Activated CD4-positive, alpha-beta memory T cell treated with anti-CD3 and anti-CD28 coated beads for 36 hours (primary cell): ENCODE measurements around the gene GBGT1. TPM values are rescaled to one million over a fixed set of nuclear protein-coding genes. Genes with fewer than 3 reads are reported as not detected.

Experiments
- CTCF ChIA-PET: fragments of 350-600 bp; sonication (Branson Sonifier 250); formaldehyde crosslinking; loops from one replicate; lab custom pipeline; 2021; ENCODE audit warnings: antibody characterized with exemption, inconsistent platforms; lab: Charles Lee
- POLR2A ChIA-PET: fragments of 350-600 bp; sonication (Branson Sonifier 250); formaldehyde crosslinking; loops from one replicate; lab custom pipeline; 2021; ENCODE audit warnings: antibody characterized with exemption; lab: Charles Lee
- DNase-seq: peaks from one replicate; pipeline ENCODE4 v3.0.0-alpha.2; 2020
- H3K27ac Mint-ChIP-seq: one replicate; pipeline ENCODE4 v1.8.0; 2021; ENCODE audit warnings: mixed read lengths
- H3K27me3 Mint-ChIP-seq: one replicate; pipeline ENCODE4 v1.8.0; 2021; ENCODE audit warnings: mixed read lengths
- H3K36me3 Mint-ChIP-seq: one replicate; pipeline ENCODE4 v1.8.0; 2021; ENCODE audit warnings: mixed read lengths
- H3K4me1 Mint-ChIP-seq: one replicate; pipeline ENCODE4 v1.8.0; 2021; ENCODE audit warnings: low read depth, mixed read lengths
- H3K4me3 Mint-ChIP-seq: one replicate; pipeline ENCODE4 v1.8.0; 2021; ENCODE audit warnings: mild to moderate bottlenecking, mixed read lengths
- H3K9me3 Mint-ChIP-seq: one replicate; pipeline ENCODE4 v1.8.0; 2021; ENCODE audit warnings: mixed read lengths
- intact Hi-C: fragments of 100-400 bp; cut with micrococcal nuclease; formaldehyde crosslinking; loops from one replicate; pipeline ENCODE4 v1.15.1; 2023
- total RNA-seq, 2 experiments: library from RNA; stranded (reverse); gene quantifications; one replicate each; pipeline ENCODE4 v1.2.3, GENCODE V29; 2021

GBGT1 gene
- total RNA-seq, 2 experiments from 2014 or later, result 3.2 to 3.6 TPM

DNA sequence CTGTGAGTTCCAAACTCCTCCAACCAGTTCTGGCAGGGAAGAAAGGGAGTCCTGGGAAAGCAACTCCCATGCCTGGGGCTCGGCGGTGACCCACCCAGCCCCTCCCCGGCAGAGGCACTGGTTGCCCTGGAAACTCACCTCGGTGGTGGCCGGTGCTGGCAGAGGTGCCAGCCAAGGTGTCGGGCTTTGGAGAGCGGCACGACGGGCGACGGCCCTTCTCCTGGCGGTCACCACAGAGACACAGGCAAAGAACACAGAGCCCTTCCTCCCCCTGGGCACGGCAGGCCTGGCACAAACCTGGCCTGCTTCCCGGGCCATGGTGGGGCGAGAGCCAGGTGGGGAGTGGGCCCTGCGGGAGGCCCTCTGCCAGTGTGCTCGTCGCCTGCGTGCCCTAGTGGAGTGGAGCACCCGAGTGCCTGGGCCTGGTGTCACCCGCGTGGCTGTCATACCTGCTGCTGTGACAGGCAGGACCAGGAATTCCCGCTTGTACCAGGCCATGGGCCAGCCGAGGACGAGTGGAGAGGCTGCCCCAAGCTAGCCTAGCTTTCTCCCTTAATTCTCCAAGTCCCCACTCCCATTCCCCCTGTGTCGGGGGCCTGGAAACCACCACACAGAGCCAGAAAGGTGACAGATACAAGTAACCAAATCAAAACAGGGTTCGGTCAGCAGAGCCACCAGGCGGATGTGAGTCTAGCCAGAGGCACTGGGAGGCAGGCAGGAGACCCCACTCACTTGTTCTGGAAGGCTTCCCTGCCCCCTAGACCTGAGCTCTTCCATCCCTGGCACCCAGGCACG lies 34.5 kb downstream of the GBGT1 start:
- peaks cover 84% of the 10 kb centered on the region for H3K4me1 Mint-ChIP-seq
- H3K36me3 Mint-ChIP-seq, result peaks cover 12% of the 10 kb centered on the region
- ChIA-PET POLR2A (interaction anchor here (4.9 kb wide), 1 partner anchor 14 kb away, joined by 42 read pairs; no protein-coding TSS in a partner anchor), CTCF (interaction anchor here (1.0 to 4.8 kb wide), 2 partner anchors 15 to 18 kb away, joined by 3 to 33 read pairs; no protein-coding TSS in a partner anchor)
- peak overlapping the region; percentile 93 for H3K4me3 Mint-ChIP-seq
- H3K9me3 Mint-ChIP-seq, result no peaks in the 10 kb centered on the region
- H3K27me3 Mint-ChIP-seq, result no peaks in the 10 kb centered on the region
- intact Hi-C loops, result no loop called here
- DNase-seq, result no peak
- peak overlapping the region; percentile 100 for H3K27ac Mint-ChIP-seq

DNA sequence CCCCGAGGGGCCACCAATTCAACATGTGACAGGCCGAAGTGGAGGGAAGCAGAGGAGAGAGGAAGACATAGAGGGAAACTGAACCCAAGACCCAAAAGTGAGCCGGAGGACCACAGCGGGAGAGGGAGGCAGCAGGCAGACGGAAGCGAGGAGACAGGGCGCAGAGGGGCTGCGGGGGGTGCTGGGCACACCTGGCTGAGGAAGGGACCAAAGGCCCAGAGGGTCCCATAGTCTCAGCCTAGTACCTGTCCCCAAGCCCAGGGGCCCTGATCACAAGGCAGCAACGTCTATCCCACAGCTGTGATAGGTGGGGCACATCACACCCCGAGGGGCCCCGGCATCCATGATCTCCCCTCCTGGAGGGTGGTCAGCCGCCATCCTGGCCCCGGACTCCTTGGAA lies 35.6 kb downstream of the GBGT1 start:
- no peaks in the 10 kb centered on the region for H3K27me3 Mint-ChIP-seq
- POLR2A ChIA-PET, result no interaction called here
- peak overlapping the region; percentile 61 for H3K27ac Mint-ChIP-seq
- no peaks in the 10 kb centered on the region for H3K9me3 Mint-ChIP-seq
- DNase-seq, result no peak
- peaks cover 84% of the 10 kb centered on the region for H3K4me1 Mint-ChIP-seq
- peaks cover 10% of the 10 kb centered on the region for H3K36me3 Mint-ChIP-seq
- H3K4me3 Mint-ChIP-seq, result peak overlapping the region; percentile 55
- intact Hi-C loops, result no loop called here
- CTCF ChIA-PET, result interaction anchor here (4.8 kb wide), 1 partner anchor 16 kb away, joined by 33 read pairs; no protein-coding TSS in a partner anchor

GRCh38 chr9:133127340-133127981 lies 36.3 kb downstream of the GBGT1 start:
- ChIA-PET POLR2A (no interaction called here), CTCF (interaction anchor here (0.6 to 4.8 kb wide), 2 partner anchors 17 to 1045 kb away, joined by 3 to 33 read pairs; no protein-coding TSS in a partner anchor)
- H3K9me3 Mint-ChIP-seq, result no peaks in the 10 kb centered on the region
- peak overlapping the region; percentile 61 for H3K27ac Mint-ChIP-seq
- intact Hi-C loops, result no loop called here
- peak; percentile 74 for DNase-seq
- H3K36me3 Mint-ChIP-seq, result peaks cover 10% of the 10 kb centered on the region
- H3K4me3 Mint-ChIP-seq, result peak overlapping the region; percentile 55
- no peaks in the 10 kb centered on the region for H3K27me3 Mint-ChIP-seq
- H3K4me1 Mint-ChIP-seq, result peaks cover 78% of the 10 kb centered on the region

- intact Hi-C loops, result no loop called here
- Mint-ChIP-seq H3K9me3 (no peaks in the 10 kb centered on the region), H3K27ac (peak overlapping the region; percentile 55), H3K27me3 (no peaks in the 10 kb centered on the region), H3K36me3 (peaks cover 10% of the 10 kb centered on the region), H3K4me3 (peak overlapping the region; percentile 11), H3K4me1 (peaks cover 78% of the 10 kb centered on the region)
- ChIA-PET POLR2A (no interaction called here), CTCF (interaction anchor here (0.6 to 4.8 kb wide), 3 partner anchors 17 to 1046 kb away, joined by 3 to 33 read pairs (median 5); no protein-coding TSS in a partner anchor)
- no peak for DNase-seq
Measured at GRCh38 chr9:133126697-133127339, 36.9 kb downstream of the GBGT1 start.

DNA sequence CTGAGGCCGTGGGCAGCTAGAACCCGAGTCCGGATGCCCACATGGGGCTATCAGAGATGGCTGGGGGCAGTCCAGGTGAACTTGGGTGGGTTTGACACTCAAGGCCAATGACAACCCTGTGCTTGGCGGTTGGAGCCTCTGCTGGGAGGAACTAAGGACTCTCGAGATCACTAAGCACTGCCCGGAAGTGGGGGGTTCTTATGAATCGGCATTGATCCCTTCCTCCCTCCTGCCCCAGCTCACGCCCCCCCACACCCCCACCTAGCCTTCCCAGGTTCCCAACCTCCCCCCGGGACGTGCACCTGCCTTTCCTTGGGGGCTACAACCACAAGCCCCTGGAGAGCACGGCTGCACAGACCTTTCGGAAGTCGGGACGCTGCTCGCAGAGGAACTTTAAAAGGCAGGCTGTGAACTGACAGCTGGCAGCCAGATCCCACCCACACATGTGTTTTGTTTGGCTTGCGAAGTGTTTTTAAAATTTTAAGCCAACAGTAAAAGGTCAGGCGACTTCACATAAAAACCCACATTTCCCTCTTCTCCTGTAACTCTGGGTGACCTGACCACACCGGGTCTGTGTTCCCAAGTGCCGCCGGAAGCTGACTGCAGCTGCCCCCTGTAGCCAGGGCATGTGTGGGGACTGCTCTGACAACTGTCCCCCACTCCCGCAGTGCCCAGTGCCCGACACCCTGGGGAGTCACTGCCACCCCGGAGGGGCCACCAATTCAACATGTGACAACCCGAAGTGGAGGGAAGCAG lies 37.6 kb downstream of the GBGT1 start:
- Mint-ChIP-seq H3K4me3 (peak overlapping the region; percentile 11), H3K4me1 (peaks cover 77% of the 10 kb centered on the region), H3K27ac (peak overlapping the region; percentile 55), H3K9me3 (no peaks in the 10 kb centered on the region), H3K36me3 (peaks cover 10% of the 10 kb centered on the region), H3K27me3 (no peaks in the 10 kb centered on the region)
- ChIA-PET POLR2A (no interaction called here), CTCF (interaction anchor here (1.8 to 4.8 kb wide), 2 partner anchors 18 to 22 kb away, joined by 5 to 33 read pairs; no protein-coding TSS in a partner anchor)
- intact Hi-C loops, result no loop called here
- peak; percentile 51 for DNase-seq

DNA sequence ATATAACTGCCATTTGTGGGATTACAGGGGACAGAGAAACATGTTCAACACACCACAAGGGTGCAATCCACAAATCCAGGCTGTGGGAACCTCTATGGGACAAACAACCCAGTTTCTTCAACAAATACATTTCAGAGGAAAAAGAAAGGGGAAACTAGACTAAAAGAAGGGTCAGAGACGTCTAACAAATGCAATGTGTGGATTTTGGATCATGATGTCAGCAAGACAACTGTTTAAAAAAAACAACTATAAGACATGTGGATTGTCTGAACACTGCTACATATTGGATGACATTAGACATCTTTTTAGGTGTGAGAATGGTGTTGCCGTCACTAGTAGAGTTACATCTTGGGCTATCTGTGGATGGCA lies 38.8 kb downstream of the GBGT1 start:
- CTCF ChIA-PET, result interaction anchor here (1.1 kb wide), 1 partner anchor 22 kb away, joined by 3 read pairs; no protein-coding TSS in a partner anchor
- H3K9me3 Mint-ChIP-seq, result no peaks in the 10 kb centered on the region
- peaks cover 5% of the 10 kb centered on the region for H3K36me3 Mint-ChIP-seq
- no peaks in the 10 kb centered on the region for H3K27me3 Mint-ChIP-seq
- peaks cover 70% of the 10 kb centered on the region for H3K4me1 Mint-ChIP-seq
- POLR2A ChIA-PET, result no interaction called here
- DNase-seq, result no peak
- H3K4me3 Mint-ChIP-seq, result no peak overlapping the region
- peak overlapping the region; percentile 49 for H3K27ac Mint-ChIP-seq
- intact Hi-C loops, result no loop called here

- H3K9me3 Mint-ChIP-seq, result no peaks in the 10 kb centered on the region
- peak overlapping the region; percentile 49 for H3K27ac Mint-ChIP-seq
- intact Hi-C loops, result no loop called here
- no peak for DNase-seq
- no peaks in the 10 kb centered on the region for H3K27me3 Mint-ChIP-seq
- peaks cover 3% of the 10 kb centered on the region for H3K36me3 Mint-ChIP-seq
- ChIA-PET CTCF (interaction anchor here (1.1 kb wide), 1 partner anchor 23 kb away, joined by 3 read pairs; no protein-coding TSS in a partner anchor), POLR2A (no interaction called here)
- peaks cover 67% of the 10 kb centered on the region for H3K4me1 Mint-ChIP-seq
- no peak overlapping the region for H3K4me3 Mint-ChIP-seq
Measured at GRCh38 chr9:133124123-133124906, 39.4 kb downstream of the GBGT1 start.

DNA sequence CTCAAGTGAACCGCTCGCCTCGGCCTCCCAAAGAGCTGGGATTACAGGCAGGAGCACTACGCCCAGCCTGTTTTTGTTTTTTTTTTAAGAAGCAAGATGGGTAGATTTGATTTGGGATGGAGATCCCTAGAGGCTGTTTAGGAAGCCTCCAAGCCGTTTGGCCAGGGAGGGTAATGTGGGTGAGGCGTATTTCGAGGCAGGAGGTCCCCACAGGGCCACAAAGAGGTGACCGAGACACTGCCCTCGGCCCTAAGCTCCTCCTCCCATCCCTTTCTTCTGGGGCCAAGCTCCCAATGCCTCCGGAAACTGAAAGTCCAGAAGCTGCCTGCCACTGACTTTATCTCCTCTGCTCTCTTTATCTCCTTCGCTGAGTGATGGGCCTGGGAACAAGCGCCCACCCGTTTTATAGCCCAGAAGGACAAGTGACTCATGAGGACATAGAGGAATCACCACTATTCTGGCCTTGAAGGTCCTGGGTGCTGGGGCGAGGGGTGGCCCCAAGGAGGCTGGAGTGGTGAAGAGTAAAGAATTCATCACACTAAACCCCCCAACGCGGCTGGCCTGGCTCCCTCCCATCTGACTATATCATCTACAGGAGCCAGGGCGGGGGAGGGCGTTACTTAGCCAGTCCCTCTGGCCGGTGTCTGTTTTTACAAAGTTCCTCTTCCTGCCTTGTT lies 40.6 kb downstream of the GBGT1 start:
- POLR2A ChIA-PET, result interaction anchor here (1.0 kb wide), 1 partner anchor 11 kb away, joined by 4 read pairs; no protein-coding TSS in a partner anchor
- CTCF ChIA-PET, result interaction anchor here (0.6 to 3.0 kb wide), 4 partner anchors 22 to 101 kb away, joined by 3 to 47 read pairs (median 4); no protein-coding TSS in a partner anchor
- Mint-ChIP-seq H3K27ac (peak overlapping the region; percentile 85), H3K4me3 (no peak overlapping the region), H3K9me3 (no peaks in the 10 kb centered on the region), H3K36me3 (peaks cover 3% of the 10 kb centered on the region), H3K4me1 (peaks cover 70% of the 10 kb centered on the region), H3K27me3 (no peaks in the 10 kb centered on the region)
- intact Hi-C loops, result no loop called here
- DNase-seq, result no peak

GRCh38 chr9:133122605-133122934 lies 41.1 kb downstream of the GBGT1 start:
- POLR2A ChIA-PET, result interaction anchor here (1.0 to 1.3 kb wide), 2 partner anchors 11 to 13 kb away, joined by 3 to 4 read pairs; no protein-coding TSS in a partner anchor
- intact Hi-C loops, result no loop called here
- Mint-ChIP-seq H3K9me3 (no peaks in the 10 kb centered on the region), H3K4me1 (peaks cover 69% of the 10 kb centered on the region), H3K4me3 (no peak overlapping the region), H3K36me3 (peaks cover under 1% of the 10 kb centered on the region), H3K27me3 (no peaks in the 10 kb centered on the region), H3K27ac (peak overlapping the region; percentile 85)
- DNase-seq, result no peak
- CTCF ChIA-PET, result interaction anchor here (0.6 to 3.0 kb wide), 4 partner anchors 22 to 101 kb away, joined by 3 to 47 read pairs (median 4); no protein-coding TSS in a partner anchor

GRCh38 chr9:133121915-133122550 lies 41.7 kb downstream of the GBGT1 start:
- DNase-seq, result no peak
- POLR2A ChIA-PET, result interaction anchor here (1.3 to 2.2 kb wide), 3 partner anchors 9 to 14 kb away, joined by 3 to 6 read pairs (median 3); no protein-coding TSS in a partner anchor
- intact Hi-C loops, result loop anchor here (1.0 kb wide), 2 partner anchors 11 to 22 kb away; no protein-coding TSS in a partner anchor
- Mint-ChIP-seq H3K9me3 (no peaks in the 10 kb centered on the region), H3K4me1 (peaks cover 69% of the 10 kb centered on the region), H3K36me3 (no peaks in the 10 kb centered on the region), H3K27ac (peak overlapping the region; percentile 85), H3K4me3 (peak overlapping the region; percentile 65), H3K27me3 (no peaks in the 10 kb centered on the region)
- CTCF ChIA-PET, result interaction anchor here (0.9 to 3.0 kb wide), 3 partner anchors 23 to 100 kb away, joined by 3 to 47 read pairs (median 4); no protein-coding TSS in a partner anchor
